H1 (cell line): Measurements from ENCODE around the gene MLYCD. TPM values are rescaled to one million over a fixed set of nuclear protein-coding genes. Genes with fewer than 3 reads are reported as not detected.

Experiments used
- CBX5 ChIP-seq: fragments of 300-800, 300-1000 bp; sonication (generic); IDR thresholded peaks from 2 replicates; pipeline ENCODE4 v1.7.1; 2016; ENCODE audit warnings: antibody characterized with exemption, low read length, low read depth
- CHD7 ChIP-seq: fragments of 300-600 bp; sonication (generic); IDR thresholded peaks from 2 replicates; pipeline ENCODE4 v1.7.1; 2012; ENCODE audit warnings: low read length, moderate library complexity, mild to moderate bottlenecking, inconsistent platforms; ENCODE audit not compliant: insufficient replicate concordance
- RXRA ChIP-seq: IDR thresholded peaks from 2 replicates; pipeline ENCODE4 v1.6.1; 2011; ENCODE audit warnings: low read depth, mild to moderate bottlenecking, low read length, moderate library complexity; ENCODE audit not compliant: insufficient read depth
- SAP30 ChIP-seq: fragments of 300-600 bp; sonication (generic); IDR thresholded peaks from 2 replicates; pipeline ENCODE4 v1.7.1; 2012; ENCODE audit warnings: low read length, moderate library complexity, mild to moderate bottlenecking, inconsistent platforms; ENCODE audit not compliant: insufficient read depth, insufficient replicate concordance
- SP4 ChIP-seq: IDR thresholded peaks from 2 replicates; pipeline ENCODE4 v1.6.1; 2012; ENCODE audit warnings: low read length, inconsistent platforms
- SRF ChIP-seq: IDR thresholded peaks from 2 replicates; pipeline ENCODE4 v1.6.1; 2011; ENCODE audit warnings: mild to moderate bottlenecking, low read depth, low read length, moderate library complexity
- USF2 ChIP-seq: IDR thresholded peaks from 2 replicates; pipeline ENCODE4 v1.6.1; 2011; ENCODE audit warnings: low read length, improper control_type of control experiment
- polyA plus RNA-seq, 7 experiments: library from polyadenylated mRNA; depleted of rRNA in 3 of 7; stranded (reverse) in 5 of 7; unstranded in 2 of 7; fragments of >200 nt in 5 of 7; fragments of 200-250 nt in 2 of 7; gene quantifications; 1 replicate in 5 of 7; 2 replicates in 1 of 7; 4 replicates in 1 of 7; pipeline versions ENCODE4 v1.2.1 to v1.2.3, GENCODE V29; 2011 to 2013; ENCODE audit warnings: missing spikeins in 2 of 7, mixed read lengths in 2 of 7
- total RNA-seq: library from RNA; stranded (reverse); fragmentation: NEBNext Ultra II Directional; extraction: Animal tissue kit (Norgen Biotek cat#: 25700); gene quantifications from 2 replicates; pipeline ENCODE4 v1.2.1, GENCODE V29; 2021

Gene MLYCD
- total and polyA plus RNA-seq, 2 of the 8 experiments (the other 6 are each of a cell fraction or from before 2014, with no cell fraction given), result 3.7 to 7.0 TPM

- no peak for TF ChIP-seq CHD7
- no peak for TF ChIP-seq USF2
- no peak for TF ChIP-seq SRF
- TF ChIP-seq SP4, result no peak
- no peak for TF ChIP-seq CBX5
- TF ChIP-seq RXRA, result no peak
- TF ChIP-seq SAP30, result no peak
Measured at GRCh38 chr16:83971165-83972130, 72.5 kb downstream of the MLYCD start (continued).
